ENCODE results near the gene EXOC2. TPM values are rescaled to one million over a fixed set of nuclear protein-coding genes. Genes with fewer than 3 reads are reported as not detected.
"Not testable (repeated sequence)": the region's sequence is repeated elsewhere in the genome, so short reads cannot be mapped to it uniquely, and the experiment has no call there.

EXOC2 gene
- total RNA-seq, 2 experiments from 2014 or later, result 31.9 to 35.4 TPM

GRCh38 chr6:684831-685636 is 7.9 kb downstream of the EXOC2 start:
- Mint-ChIP-seq H3K4me1 (peaks cover 34% of the 10 kb centered on the region), H3K27ac (peak overlapping the region; percentile 83), H3K27me3 (no peaks in the 10 kb centered on the region), H3K9me3 (no peaks in the 10 kb centered on the region), H3K36me3 (peaks cover 9% of the 10 kb centered on the region), H3K4me3 (peak overlapping the region; percentile 60)
- POLR2A ChIA-PET, result interaction anchor here (1.6 to 2.2 kb wide), 2 partner anchors 8 to 26 kb away, joined by 5 to 15 read pairs; partner anchors contain the start of gene EXOC2
- DNase-seq, result no peak
- peak; percentile 38 for ATAC-seq (ENCODE audit: low read depth)

GRCh38 chr6:683742-684440 is 9.0 kb downstream of the EXOC2 start:
- Mint-ChIP-seq H3K27ac (peak overlapping the region; percentile 89), H3K4me1 (peaks cover 32% of the 10 kb centered on the region), H3K36me3 (peaks cover 10% of the 10 kb centered on the region), H3K27me3 (no peaks in the 10 kb centered on the region), H3K9me3 (no peaks in the 10 kb centered on the region), H3K4me3 (peak overlapping the region; percentile 79)
- DNase-seq (peak; percentile 43), ATAC-seq (ENCODE audit: low read depth) (peak; percentile 67)
- POLR2A ChIA-PET, result interaction anchor here (1.6 to 2.2 kb wide), 2 partner anchors 9 to 27 kb away, joined by 5 to 15 read pairs; partner anchors contain the start of gene EXOC2

DNA sequence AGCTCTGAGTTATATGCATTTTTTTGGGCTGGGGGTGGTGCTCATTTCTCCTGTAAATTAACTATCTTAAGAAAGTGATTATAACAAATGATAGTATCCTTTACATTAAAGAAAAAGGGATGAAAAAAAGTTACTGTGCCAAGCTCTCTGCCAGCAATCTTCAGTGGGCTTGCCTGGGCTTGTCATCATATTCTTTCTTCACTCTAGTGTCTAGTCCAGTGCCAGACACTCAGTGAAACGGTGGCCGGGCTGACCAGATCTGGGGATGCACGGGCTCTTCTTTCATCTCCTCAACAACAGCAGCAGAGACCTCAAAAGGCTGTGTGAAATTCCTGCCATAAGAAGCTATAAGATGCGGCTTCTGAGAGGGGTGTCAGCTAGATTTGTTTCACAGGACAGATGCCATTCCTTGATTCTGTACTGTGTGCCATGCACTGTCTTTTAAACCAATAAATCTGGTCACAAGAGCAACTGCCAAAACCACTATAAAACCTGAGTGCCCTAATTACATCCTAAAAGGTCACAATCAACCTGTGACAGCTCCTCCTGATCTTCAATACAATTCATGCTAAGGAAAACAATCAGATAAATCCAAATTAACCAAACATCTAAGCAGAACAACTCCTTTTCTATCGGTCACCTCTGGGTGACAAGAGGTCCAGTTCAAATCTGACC is 12.1 kb downstream of the EXOC2 start:
- Mint-ChIP-seq H3K36me3 (peaks cover 15% of the 10 kb centered on the region), H3K4me3 (no peak overlapping the region), H3K9me3 (no peaks in the 10 kb centered on the region), H3K4me1 (peaks cover 32% of the 10 kb centered on the region), H3K27ac (peak overlapping the region; percentile 2), H3K27me3 (no peaks in the 10 kb centered on the region)
- DNase-seq (no peak), ATAC-seq (ENCODE audit: low read depth) (no peak)
- POLR2A ChIA-PET, result interaction anchor here (0.5 to 1.6 kb wide), 2 partner anchors 12 to 1998 kb away, joined by 3 to 4 read pairs; partner anchors contain the start of gene EXOC2

- Mint-ChIP-seq H3K4me3 (no peak overlapping the region), H3K4me1 (peaks cover 28% of the 10 kb centered on the region)
Observed at GRCh38 chr6:680251-680650, 12.7 kb downstream of the EXOC2 start.

DNA sequence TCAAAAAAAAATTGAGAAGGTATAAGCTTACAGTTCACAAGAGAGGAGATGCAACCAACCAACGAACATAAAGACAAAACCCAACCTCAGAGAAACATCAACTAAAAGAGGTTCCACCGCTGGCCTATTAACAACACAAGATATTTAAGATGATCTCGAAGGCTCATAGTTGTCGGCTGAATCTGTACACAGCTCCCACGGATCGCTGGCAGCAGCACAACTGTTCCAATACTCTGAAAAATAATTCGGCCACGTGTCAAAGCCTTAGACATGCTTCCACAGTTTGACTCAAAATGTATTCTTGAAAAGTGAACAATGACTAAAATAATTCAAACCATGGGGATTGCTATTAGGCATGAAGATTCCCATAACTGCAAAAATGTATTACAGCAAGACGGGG is 13.7 kb downstream of the EXOC2 start:
- no peak for ATAC-seq (ENCODE audit: low read depth)
- H3K4me3 Mint-ChIP-seq, result no peak overlapping the region
- POLR2A ChIA-PET, result interaction anchor here (0.8 to 1.6 kb wide), 2 partner anchors 13 to 15 kb away, joined by 3 to 4 read pairs; partner anchors contain the start of gene EXOC2
- H3K27me3 Mint-ChIP-seq, result no peaks in the 10 kb centered on the region
- no peak overlapping the region for H3K27ac Mint-ChIP-seq
- no peak for DNase-seq
- peaks cover 11% of the 10 kb centered on the region for H3K36me3 Mint-ChIP-seq
- H3K9me3 Mint-ChIP-seq, result no peaks in the 10 kb centered on the region
- H3K4me1 Mint-ChIP-seq, result peaks cover 26% of the 10 kb centered on the region

More at GRCh38 chr6:680251-680650, 12.7 kb downstream of the EXOC2 start:
- POLR2A ChIA-PET, result interaction anchor here (0.5 to 1.6 kb wide), 2 partner anchors 12 to 1999 kb away, joined by 3 to 4 read pairs; partner anchors contain the start of gene EXOC2
- DNase-seq (no peak), ATAC-seq (ENCODE audit: low read depth) (no peak)
- no peak overlapping the region for H3K27ac Mint-ChIP-seq
- no peaks in the 10 kb centered on the region for H3K27me3 Mint-ChIP-seq
- H3K9me3 Mint-ChIP-seq, result no peaks in the 10 kb centered on the region
- H3K36me3 Mint-ChIP-seq, result peaks cover 12% of the 10 kb centered on the region

DNA sequence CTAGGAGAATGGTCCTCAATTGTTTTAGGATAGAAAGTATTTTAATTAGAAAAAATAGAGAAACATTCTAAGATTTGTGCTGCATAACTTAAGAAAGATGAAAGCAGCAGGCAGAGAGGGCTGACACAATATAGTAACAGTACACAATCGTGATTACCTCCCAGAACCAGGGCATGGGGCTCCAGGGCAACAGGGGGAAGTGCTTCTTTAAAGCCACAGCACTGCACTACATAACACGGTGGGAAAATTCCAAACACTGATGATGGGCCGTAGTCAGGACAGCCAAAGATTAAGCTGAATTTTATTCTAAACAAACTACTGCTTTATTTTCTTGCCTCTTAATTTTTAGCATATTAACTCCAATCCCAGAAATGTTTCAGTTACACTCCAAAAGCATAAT is 14.4 kb downstream of the EXOC2 start:
- no peaks in the 10 kb centered on the region for H3K9me3 Mint-ChIP-seq
- no peak for ATAC-seq (ENCODE audit: low read depth)
- peaks cover 11% of the 10 kb centered on the region for H3K36me3 Mint-ChIP-seq
- no peak overlapping the region for H3K4me3 Mint-ChIP-seq
- DNase-seq, result no peak
- no peak overlapping the region for H3K27ac Mint-ChIP-seq
- POLR2A ChIA-PET, result no interaction called here
- no peaks in the 10 kb centered on the region for H3K27me3 Mint-ChIP-seq
- peaks cover 19% of the 10 kb centered on the region for H3K4me1 Mint-ChIP-seq

DNA sequence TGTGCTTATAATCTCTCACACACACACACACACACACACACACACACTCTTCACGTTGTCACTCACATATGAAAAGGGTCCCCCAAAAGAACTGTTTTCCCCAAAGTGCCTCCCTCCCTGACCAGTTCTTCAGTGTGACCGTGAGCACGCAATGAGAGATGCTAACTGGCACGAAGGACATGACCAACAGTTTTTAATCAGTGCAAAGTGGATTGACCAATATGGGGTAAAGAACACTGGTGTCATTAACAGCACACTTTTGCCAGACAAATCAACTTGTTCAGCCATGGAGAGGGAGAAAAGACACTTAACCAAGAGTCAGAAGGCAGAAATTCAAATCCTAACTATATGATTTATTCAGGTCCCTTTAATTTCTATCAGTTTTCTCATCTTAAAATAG is 15.0 kb downstream of the EXOC2 start:
- no peaks in the 10 kb centered on the region for H3K9me3 Mint-ChIP-seq
- H3K4me3 Mint-ChIP-seq, result no peak overlapping the region
- peaks cover 11% of the 10 kb centered on the region for H3K36me3 Mint-ChIP-seq
- H3K4me1 Mint-ChIP-seq, result peaks cover 16% of the 10 kb centered on the region
- no peak for ATAC-seq (ENCODE audit: low read depth)
- no peak for DNase-seq
- no peaks in the 10 kb centered on the region for H3K27me3 Mint-ChIP-seq
- no peak overlapping the region for H3K27ac Mint-ChIP-seq
- POLR2A ChIA-PET, result no interaction called here

DNA sequence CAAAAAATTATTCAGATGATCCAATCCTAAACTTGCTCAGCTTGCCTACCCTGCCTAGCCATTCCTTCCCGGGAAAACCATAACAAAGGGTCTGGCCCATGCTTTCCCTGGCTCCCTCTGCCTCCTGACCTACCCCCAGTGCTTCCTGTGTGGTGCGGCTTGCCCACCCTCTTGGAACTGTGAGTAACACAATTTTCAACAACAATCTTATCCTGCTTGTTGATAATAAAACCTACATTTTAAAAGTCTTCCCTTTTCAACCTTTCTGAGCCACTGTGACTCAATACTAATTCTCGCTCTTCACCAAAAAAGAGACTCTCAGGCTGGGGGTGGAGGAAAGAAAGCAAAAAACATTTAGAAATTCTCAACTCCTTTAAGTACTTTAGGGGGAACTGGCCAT is 18.0 kb downstream of the EXOC2 start:
- peaks cover 16% of the 10 kb centered on the region for H3K36me3 Mint-ChIP-seq

DNA sequence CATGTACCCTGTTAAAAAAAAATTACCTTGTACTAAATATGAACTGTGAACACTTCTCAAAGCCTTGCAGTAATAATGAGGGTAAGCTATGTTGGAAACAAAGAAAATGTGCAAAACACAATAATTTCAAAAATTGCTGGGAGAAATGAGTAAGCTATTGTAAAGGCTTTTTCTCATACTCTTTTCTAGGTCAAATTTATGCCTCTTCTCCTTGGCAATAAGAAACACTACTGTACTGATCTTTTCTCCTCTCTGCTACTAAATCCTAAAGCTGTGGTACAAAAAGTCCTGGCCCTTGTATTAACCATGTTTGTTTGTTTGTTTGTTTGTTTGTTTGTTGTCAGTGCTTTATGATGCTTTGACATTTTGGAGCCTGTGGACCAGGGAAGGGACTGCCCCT is 18.5 kb downstream of the EXOC2 start:
- no peak overlapping the region for H3K27ac Mint-ChIP-seq
- POLR2A ChIA-PET, result no interaction called here

More for the DNA sequence above, 18.0 kb downstream of the EXOC2 start:
- Mint-ChIP-seq H3K4me1 (peaks cover 4% of the 10 kb centered on the region), H3K9me3 (peaks cover 7% of the 10 kb centered on the region), H3K4me3 (no peak overlapping the region), H3K27ac (no peak overlapping the region), H3K27me3 (no peaks in the 10 kb centered on the region)
- ATAC-seq (ENCODE audit: low read depth) (no peak), DNase-seq (no peak)
- POLR2A ChIA-PET, result no interaction called here

GRCh38 chr6:667253-667927 is 25.5 kb downstream of the EXOC2 start:
- ATAC-seq (ENCODE audit: low read depth) (no peak), DNase-seq (no peak)
- H3K27me3 Mint-ChIP-seq, result no peaks in the 10 kb centered on the region
- peaks cover 13% of the 10 kb centered on the region for H3K9me3 Mint-ChIP-seq
- peaks cover 16% of the 10 kb centered on the region for H3K4me1 Mint-ChIP-seq
- POLR2A ChIA-PET, result no interaction called here
- peaks cover 43% of the 10 kb centered on the region for H3K36me3 Mint-ChIP-seq
- no peak overlapping the region for H3K27ac Mint-ChIP-seq
- no peak overlapping the region for H3K4me3 Mint-ChIP-seq

More for the DNA sequence above, 18.5 kb downstream of the EXOC2 start:
- H3K9me3 Mint-ChIP-seq, result peaks cover 7% of the 10 kb centered on the region
- no peaks in the 10 kb centered on the region for H3K27me3 Mint-ChIP-seq
- DNase-seq (no peak), ATAC-seq (ENCODE audit: low read depth) (no peak)
- H3K36me3 Mint-ChIP-seq, result peaks cover 17% of the 10 kb centered on the region
- peaks cover 4% of the 10 kb centered on the region for H3K4me1 Mint-ChIP-seq
- H3K4me3 Mint-ChIP-seq, result no peak overlapping the region

DNA sequence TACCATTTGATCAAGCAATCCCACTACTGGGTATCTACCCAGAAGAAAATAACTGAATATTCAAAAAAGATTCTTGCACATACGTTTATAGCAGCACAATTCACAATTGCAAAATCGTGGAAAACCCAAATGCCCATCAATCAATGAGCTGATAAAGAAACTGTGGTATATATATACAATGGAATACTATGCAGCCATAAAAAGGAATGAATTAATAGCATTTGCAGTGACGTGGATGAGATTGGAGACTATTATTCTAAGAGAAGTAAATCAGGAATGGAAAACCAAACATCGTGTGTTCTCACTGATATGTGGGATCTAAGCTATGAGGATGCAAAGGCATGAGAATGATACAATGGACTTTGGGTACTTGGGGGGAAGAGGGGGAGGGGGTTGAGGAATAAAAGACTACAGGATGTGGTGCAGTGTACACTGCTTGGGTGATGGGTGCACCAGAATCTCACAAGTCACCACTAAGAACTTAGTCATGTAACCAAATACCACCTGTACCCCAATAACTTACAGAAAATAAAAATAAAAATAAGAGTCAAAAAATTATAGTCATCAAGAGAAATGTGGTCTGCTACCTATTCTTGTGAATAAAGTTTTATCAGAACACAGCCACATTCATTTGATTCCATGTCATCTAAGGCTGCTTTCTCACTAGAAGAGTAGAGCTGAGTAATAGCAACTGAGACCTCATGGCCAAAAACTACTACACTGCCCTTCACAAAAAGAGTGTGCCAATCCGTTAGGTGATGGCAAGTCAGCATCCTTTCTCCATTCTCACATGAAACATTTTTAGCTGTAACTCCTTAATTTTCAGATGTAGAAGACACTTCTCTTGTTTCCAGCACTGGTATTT is 27.3 kb downstream of the EXOC2 start:
- POLR2A ChIA-PET, result no interaction called here

DNA sequence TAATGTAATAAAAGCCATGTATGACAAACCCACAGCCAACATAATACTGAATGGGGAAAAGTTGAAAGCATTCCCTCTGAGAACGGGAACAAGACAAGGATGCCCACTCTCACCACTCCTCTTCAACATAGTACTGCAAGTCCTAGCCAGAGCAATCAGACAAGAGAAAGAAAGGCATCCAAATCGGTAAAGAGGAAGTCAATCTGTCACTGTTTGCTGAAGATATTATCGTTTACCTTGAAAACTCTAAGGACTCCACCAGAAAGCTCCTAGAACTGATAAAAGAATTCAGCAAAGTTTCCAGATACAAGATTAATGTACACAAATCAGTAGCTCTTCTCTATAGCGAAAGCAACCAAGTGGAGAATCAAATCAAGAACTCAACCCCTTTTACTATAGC is 29.2 kb downstream of the EXOC2 start:
- H3K27ac Mint-ChIP-seq; DNase-seq; H3K9me3 Mint-ChIP-seq; ATAC-seq (ENCODE audit: low read depth); H3K4me3 Mint-ChIP-seq; H3K27me3 Mint-ChIP-seq; POLR2A ChIA-PET: not testable (repeated sequence)
- peaks cover 41% of the 10 kb centered on the region for H3K4me1 Mint-ChIP-seq
- peaks cover 43% of the 10 kb centered on the region for H3K36me3 Mint-ChIP-seq

More for the DNA sequence above, 27.3 kb downstream of the EXOC2 start:
- ATAC-seq (ENCODE audit: low read depth) (no peak), DNase-seq (no peak)
- no peaks in the 10 kb centered on the region for H3K27me3 Mint-ChIP-seq
- H3K4me1 Mint-ChIP-seq, result peaks cover 29% of the 10 kb centered on the region
- no peak overlapping the region for H3K4me3 Mint-ChIP-seq
- peaks cover 47% of the 10 kb centered on the region for H3K36me3 Mint-ChIP-seq
- H3K9me3 Mint-ChIP-seq, result peaks cover 9% of the 10 kb centered on the region
- H3K27ac Mint-ChIP-seq, result no peak overlapping the region
